ENCODE measurements around the gene CHD9NB. TPM values are rescaled to one million over a fixed set of nuclear protein-coding genes. Genes with fewer than 3 reads are reported as not detected.

CHD9NB gene
- total RNA-seq, 1 experiment from 2014 or later = 6.4 TPM

- Mint-ChIP-seq H3K27me3 (ENCODE audit: unreplicated experiment) (no peaks in the 10 kb centered on the region), H3K4me1 (ENCODE audit: low read depth, unreplicated experiment) (no peaks in the 10 kb centered on the region), H3K4me3 (ENCODE audit: low read depth, unreplicated experiment) (no peak overlapping the region), H3K9me3 (ENCODE audit: low read depth, unreplicated experiment) (peaks cover 4% of the 10 kb centered on the region), H3K27ac (ENCODE audit: unreplicated experiment) (no peak overlapping the region), H3K36me3 (ENCODE audit: insufficient read depth, unreplicated experiment) (no peaks in the 10 kb centered on the region)
- no TSS peak for BruUV-seq (replicated peaks)
- CTCF ChIA-PET = interaction anchor here (0.8 kb wide), 1 partner anchor 55 kb away, joined by 3 read pairs; no protein-coding TSS in a partner anchor
- no peak for DNase-seq
- intact Hi-C loops (cut with micrococcal nuclease; ENCODE audit: unreplicated experiment) = no loop called here
- TF ChIP-seq, protein P1, sequence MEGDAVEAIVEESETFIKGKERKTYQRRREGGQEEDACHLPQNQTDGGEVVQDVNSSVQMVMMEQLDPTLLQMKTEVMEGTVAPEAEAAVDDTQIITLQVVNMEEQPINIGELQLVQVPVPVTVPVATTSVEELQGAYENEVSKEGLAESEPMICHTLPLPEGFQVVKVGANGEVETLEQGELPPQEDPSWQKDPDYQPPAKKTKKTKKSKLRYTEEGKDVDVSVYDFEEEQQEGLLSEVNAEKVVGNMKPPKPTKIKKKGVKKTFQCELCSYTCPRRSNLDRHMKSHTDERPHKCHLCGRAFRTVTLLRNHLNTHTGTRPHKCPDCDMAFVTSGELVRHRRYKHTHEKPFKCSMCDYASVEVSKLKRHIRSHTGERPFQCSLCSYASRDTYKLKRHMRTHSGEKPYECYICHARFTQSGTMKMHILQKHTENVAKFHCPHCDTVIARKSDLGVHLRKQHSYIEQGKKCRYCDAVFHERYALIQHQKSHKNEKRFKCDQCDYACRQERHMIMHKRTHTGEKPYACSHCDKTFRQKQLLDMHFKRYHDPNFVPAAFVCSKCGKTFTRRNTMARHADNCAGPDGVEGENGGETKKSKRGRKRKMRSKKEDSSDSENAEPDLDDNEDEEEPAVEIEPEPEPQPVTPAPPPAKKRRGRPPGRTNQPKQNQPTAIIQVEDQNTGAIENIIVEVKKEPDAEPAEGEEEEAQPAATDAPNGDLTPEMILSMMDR (IDR thresholded peaks at IDR 0.05; ENCODE audit: unreplicated experiment) = no peak
These were observed 61.1 kb downstream of the CHD9NB start for GRCh38 chr16:52991572-52991971.

Other genes with a start within 250 kb of the CHD9NB start
- gene CHD9, start 2.1 kb upstream of the CHD9NB start, total RNA-seq (2022) = 61.8 and 69.5 TPM in 2 replicates

All from Calu3 (cell line).